ENCODE data around the gene JPT2.
A peak's percentile ranks its signal among the peaks of the same experiment; 100 is the strongest.

JPT2 gene

GRCh38 chr16:1741553-1742165 is 63.6 kb downstream of the JPT2 start:
- DNase-seq (ENCODE audit: low read depth), result no peak
- TF ChIP-seq, protein P1, sequence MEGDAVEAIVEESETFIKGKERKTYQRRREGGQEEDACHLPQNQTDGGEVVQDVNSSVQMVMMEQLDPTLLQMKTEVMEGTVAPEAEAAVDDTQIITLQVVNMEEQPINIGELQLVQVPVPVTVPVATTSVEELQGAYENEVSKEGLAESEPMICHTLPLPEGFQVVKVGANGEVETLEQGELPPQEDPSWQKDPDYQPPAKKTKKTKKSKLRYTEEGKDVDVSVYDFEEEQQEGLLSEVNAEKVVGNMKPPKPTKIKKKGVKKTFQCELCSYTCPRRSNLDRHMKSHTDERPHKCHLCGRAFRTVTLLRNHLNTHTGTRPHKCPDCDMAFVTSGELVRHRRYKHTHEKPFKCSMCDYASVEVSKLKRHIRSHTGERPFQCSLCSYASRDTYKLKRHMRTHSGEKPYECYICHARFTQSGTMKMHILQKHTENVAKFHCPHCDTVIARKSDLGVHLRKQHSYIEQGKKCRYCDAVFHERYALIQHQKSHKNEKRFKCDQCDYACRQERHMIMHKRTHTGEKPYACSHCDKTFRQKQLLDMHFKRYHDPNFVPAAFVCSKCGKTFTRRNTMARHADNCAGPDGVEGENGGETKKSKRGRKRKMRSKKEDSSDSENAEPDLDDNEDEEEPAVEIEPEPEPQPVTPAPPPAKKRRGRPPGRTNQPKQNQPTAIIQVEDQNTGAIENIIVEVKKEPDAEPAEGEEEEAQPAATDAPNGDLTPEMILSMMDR (conservative IDR thresholded peaks at IDR 0.05; ENCODE audit: low read depth, low read length), result no peak
- H3K4me3 ChIP-seq (ENCODE audit: low read depth, low read length), result no peak overlapping the region

DNA sequence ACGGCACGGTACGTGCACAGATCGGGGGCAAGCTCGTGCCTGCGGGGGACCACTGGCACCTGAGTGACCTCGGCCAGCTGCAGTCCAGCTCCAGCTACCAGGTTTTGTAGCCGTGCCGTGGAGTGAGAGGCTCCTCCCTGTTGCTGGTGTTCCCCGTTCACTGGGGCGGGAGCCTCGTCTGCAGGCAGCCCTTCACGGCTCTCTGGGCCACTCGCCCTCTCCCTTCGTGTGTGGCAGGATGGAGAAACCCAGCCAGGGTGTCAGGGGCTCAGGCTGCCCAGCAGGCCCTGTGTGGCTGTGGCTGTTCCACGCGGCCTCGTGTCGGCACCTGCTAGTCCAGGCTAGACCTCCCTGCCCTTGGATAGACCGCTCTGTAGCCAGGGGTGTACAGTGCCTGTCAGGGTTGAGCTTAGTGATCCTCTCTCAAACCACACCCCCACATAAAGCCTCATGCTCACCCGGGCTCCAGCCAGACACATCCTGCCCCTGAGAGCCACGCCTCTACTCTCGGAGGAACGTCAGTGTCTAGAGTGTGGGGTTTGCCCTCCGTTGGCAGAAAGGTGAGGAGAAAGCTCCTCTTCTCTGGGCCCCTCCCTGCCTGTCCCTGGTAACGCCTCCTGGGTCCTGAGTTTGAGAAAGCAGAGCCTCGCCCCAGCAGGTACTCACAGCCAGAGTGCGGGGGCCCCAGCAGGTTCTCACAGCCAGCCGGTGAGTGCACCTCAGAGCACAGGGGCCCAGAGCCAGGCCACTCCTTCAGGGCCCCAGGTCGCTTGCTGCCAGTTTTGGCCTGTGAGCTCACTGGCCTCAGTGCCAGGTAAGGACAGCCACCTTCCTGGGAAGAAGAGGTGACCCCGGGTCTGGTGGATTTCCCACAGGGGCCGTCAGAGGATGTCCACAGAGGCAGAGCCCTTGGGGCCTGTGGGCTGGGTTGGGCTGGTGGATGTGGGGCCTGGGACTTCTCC is 65.6 kb downstream of the JPT2 start:
- TF ChIP-seq, protein P1 (conservative IDR thresholded peaks at IDR 0.05; ENCODE audit: low read depth, low read length), result no peak
- no peak overlapping the region for H3K4me3 ChIP-seq (ENCODE audit: low read depth, low read length)
- DNase-seq (ENCODE audit: low read depth), result no peak

GRCh38 chr16:1744338-1744840 is 66.3 kb downstream of the JPT2 start:
- no peak for DNase-seq (ENCODE audit: low read depth)
- TF ChIP-seq, protein P1 (conservative IDR thresholded peaks at IDR 0.05; ENCODE audit: low read depth, low read length), result no peak
- no peak overlapping the region for H3K4me3 ChIP-seq (ENCODE audit: low read depth, low read length)

DNA sequence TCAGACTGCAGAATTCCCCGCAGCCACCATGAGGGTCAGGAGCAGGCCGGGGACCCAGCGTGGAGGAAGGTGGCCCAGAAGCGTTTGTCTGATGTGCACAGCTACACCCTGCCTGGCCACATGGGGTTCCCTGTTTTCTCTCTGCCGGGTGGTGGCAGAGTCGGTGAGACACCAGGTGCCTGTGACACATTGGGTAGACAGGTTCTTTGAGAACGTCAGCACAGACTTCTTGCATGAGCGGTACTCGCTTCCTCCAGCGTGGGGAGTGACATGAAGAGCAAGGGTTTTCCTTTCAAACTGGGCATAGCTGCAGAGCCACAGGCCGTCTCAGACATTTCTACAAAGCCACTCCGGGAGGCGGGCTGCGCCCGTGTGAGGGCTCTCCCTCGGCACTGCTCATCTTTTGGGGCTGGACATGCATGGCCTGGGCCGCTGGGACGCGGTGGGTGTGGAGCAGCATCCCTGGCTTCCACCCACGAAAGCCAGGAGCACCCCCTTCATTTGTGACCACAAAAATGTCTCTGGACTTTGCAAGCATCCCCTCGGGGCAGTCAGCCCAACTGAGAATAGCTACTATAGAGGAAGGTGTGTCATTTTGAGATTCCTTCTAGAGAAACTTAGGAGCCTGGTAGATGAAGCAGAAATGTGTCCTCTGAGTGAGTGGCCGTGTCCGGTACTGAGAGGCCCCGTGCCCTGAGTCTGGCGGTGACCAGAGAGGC is 67.3 kb downstream of the JPT2 start:
- peak overlapping the region; percentile 13 for H3K4me3 ChIP-seq (ENCODE audit: low read depth, low read length)
- TF ChIP-seq, protein P1 (conservative IDR thresholded peaks at IDR 0.05; ENCODE audit: low read depth, low read length), result peak; percentile 4
- DNase-seq (ENCODE audit: low read depth), result peak; percentile 78

- TF ChIP-seq, protein P1 (conservative IDR thresholded peaks at IDR 0.05; ENCODE audit: low read depth, low read length), result no peak
- peak overlapping the region; percentile 13 for H3K4me3 ChIP-seq (ENCODE audit: low read depth, low read length)
- peak; percentile 96 for DNase-seq (ENCODE audit: low read depth)
Observed at GRCh38 chr16:1745900-1746692, 68.0 kb downstream of the JPT2 start.

- TF ChIP-seq, protein P1 (conservative IDR thresholded peaks at IDR 0.05; ENCODE audit: low read depth, low read length), result no peak
- H3K4me3 ChIP-seq (ENCODE audit: low read depth, low read length), result no peak overlapping the region
- no peak for DNase-seq (ENCODE audit: low read depth)
Observed at GRCh38 chr16:1746693-1747195, 68.7 kb downstream of the JPT2 start.

Data from choroid plexus epithelial cell (primary cell).